ENCODE data around the gene RBM39. TPM values are rescaled to one million over a fixed set of nuclear protein-coding genes. Genes with fewer than 3 reads are reported as not detected.
A peak's percentile ranks its signal among the peaks of the same experiment; 100 is the strongest.

The RBM39 gene
- total RNA-seq, 2 experiments from 2014 or later: 317 to 321 TPM

DNA sequence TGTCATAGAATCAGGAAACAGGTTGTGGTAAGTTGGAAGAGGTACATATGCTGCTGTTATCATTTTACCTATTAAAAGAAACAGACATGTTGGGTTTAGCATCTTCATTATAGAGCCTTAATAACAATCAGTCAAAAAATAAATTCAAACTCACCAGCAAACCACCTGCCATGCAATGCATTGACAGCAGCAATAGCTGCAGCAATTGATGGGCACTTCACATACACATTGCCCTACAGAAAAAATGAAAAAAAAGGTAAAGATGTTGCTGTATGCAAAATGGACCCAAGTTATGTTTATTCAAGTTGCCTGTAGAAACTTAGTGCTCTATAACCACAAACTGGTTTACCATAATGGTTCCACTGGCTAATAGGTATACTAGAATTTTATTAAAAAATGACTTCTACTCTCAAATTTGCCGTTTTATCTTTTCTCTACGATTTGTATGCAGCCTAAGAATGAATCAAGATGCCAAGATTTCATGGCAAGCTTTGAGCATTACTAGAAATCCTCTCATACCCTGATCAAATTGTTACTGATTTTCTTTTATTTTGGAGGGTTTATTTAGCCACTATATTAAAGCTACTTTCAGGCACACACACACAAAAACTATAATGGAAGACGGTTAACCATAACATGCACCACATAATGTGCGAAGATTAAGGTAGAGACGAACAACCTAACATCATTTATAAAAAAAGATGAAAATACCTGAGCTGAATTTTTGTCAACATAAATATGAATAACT, 37.4 kb downstream of the RBM39 start:
- Mint-ChIP-seq H3K36me3 (ENCODE audit: low read depth) (peaks cover 74% of the 10 kb centered on the region), H3K4me1 (ENCODE audit: low read depth) (peaks cover 30% of the 10 kb centered on the region), H3K27ac (peak overlapping the region; percentile 51), H3K9me3 (no peaks in the 10 kb centered on the region), H3K4me3 (no peak overlapping the region), H3K27me3 (no peaks in the 10 kb centered on the region)
- ChIA-PET POLR2A (interaction anchor here (0.9 to 35.7 kb wide), 6 partner anchors 22 to 89 kb away, joined by 3 to 1214 read pairs (median 5); partner anchors contain the start of genes CPNE1, RBM12, RBM39 and SPAG4), CTCF (interaction anchor here (0.7 to 2.8 kb wide), 3 partner anchors 30 to 103 kb away, joined by 3 to 6 read pairs (median 3); no protein-coding TSS in a partner anchor)
- DNase-seq (no peak), ATAC-seq (no peak)
- TF ChIP-seq, protein P1, sequence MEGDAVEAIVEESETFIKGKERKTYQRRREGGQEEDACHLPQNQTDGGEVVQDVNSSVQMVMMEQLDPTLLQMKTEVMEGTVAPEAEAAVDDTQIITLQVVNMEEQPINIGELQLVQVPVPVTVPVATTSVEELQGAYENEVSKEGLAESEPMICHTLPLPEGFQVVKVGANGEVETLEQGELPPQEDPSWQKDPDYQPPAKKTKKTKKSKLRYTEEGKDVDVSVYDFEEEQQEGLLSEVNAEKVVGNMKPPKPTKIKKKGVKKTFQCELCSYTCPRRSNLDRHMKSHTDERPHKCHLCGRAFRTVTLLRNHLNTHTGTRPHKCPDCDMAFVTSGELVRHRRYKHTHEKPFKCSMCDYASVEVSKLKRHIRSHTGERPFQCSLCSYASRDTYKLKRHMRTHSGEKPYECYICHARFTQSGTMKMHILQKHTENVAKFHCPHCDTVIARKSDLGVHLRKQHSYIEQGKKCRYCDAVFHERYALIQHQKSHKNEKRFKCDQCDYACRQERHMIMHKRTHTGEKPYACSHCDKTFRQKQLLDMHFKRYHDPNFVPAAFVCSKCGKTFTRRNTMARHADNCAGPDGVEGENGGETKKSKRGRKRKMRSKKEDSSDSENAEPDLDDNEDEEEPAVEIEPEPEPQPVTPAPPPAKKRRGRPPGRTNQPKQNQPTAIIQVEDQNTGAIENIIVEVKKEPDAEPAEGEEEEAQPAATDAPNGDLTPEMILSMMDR (IDR thresholded peaks at IDR 0.05): no peak
- intact Hi-C loops (cut with micrococcal nuclease): no loop called here

DNA sequence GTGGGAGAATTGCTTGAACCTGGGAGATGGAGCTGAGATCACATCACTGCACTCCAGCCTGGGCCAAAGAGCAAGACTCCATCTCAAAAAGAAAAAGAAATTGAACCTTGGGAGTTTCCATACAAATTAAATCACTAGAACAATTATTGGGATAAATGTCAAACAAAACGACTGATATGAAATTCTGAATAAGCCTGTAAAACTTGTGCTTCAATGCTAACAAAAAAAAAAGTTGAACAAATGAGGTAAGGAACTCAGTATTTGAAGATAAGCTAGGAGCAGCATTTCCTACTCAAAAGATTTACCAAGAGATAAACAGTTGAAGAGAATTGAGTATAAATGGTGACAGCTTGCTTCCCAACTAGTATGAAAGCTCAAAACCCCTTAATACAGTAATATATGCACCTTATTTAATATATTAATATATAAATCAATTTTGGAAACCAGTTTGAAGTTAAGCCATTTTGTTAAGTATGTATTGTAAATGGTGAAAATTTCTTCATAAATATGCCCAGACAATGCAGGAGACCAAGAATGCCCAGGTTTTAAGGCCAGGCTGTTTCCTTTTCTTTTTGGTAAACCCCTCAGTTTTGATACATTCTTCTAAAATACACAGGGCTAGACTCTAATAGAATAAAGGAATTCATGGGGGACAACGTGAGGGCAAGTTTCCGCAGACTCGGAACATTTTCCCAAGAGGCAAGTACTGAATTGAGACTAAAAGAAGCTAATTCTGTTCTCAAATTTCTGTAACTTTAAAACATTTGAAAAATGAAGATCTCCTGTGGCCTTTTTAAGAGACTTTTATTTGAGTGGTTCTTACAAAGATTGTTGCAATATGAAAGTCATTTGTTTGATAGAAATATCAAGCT, 39.0 kb downstream of the RBM39 start:
- CTCF ChIA-PET: interaction anchor here (0.7 to 2.8 kb wide), 3 partner anchors 15 to 37 kb away, joined by 3 to 6 read pairs (median 4); no protein-coding TSS in a partner anchor

DNA sequence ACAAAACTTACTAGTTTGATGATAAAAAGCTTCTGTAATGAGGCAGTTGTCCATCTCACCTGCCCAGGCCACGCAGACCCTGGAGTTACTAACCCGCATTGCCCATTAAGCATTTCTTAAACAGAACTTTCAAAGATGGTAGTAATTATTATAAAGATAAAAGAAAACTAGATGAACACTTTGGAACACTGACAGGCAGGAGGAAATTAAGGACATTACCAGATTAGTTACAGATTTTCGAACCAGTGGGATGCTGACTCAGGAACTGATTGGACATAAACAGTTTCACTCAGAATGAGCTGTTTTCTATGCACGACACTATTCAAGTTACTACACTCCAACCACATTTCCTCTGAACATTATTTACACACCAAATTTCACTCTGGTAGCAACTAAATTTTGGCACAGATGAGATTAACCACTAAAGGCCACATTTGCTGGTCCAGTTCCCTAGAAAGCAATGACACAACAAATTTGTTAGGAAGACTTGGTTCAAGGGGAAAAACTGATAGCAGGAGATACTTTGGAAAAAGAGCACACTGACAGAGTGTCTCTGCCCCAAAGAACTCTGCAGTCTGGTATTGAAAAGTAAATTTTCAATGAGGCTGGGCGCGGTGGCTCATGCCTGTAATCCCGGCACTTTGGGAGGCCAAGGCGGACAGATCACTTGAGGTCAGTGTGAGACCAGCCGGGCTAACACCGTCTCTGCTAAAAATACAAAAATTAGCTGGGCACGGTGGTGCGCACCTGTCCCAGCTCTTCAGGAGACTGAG, 39.8 kb downstream of the RBM39 start:
- Mint-ChIP-seq H3K27me3 (no peaks in the 10 kb centered on the region), H3K27ac (peak overlapping the region; percentile 60), H3K9me3 (no peaks in the 10 kb centered on the region), H3K4me1 (ENCODE audit: low read depth) (peaks cover 34% of the 10 kb centered on the region), H3K4me3 (no peak overlapping the region), H3K36me3 (ENCODE audit: low read depth) (peaks cover 70% of the 10 kb centered on the region)
- intact Hi-C loops (cut with micrococcal nuclease): no loop called here
- POLR2A ChIA-PET: interaction anchor here (0.7 to 35.7 kb wide), 8 partner anchors 13 to 248 kb away, joined by 3 to 1214 read pairs (median 3); partner anchors contain the start of genes CPNE1, RBM12, RBM39 and SPAG4
- CTCF ChIA-PET: interaction anchor here (0.7 to 2.8 kb wide), 2 partner anchors 22 to 38 kb away, joined by 4 to 6 read pairs; no protein-coding TSS in a partner anchor
- TF ChIP-seq, protein P1 (IDR thresholded peaks at IDR 0.05): no peak
- ATAC-seq (no peak), DNase-seq (no peak)

More for the DNA sequence above, 39.0 kb downstream of the RBM39 start:
- peaks cover 26% of the 10 kb centered on the region for H3K4me1 Mint-ChIP-seq (ENCODE audit: low read depth)
- POLR2A ChIA-PET: interaction anchor here (0.6 to 35.7 kb wide), 10 partner anchors 24 to 240 kb away, joined by 3 to 1214 read pairs (median 4); partner anchors contain the start of genes RBM39 and SPAG4
- no peak for DNase-seq
- intact Hi-C loops (cut with micrococcal nuclease): no loop called here
- H3K9me3 Mint-ChIP-seq: no peaks in the 10 kb centered on the region
- peak overlapping the region; percentile 65 for H3K27ac Mint-ChIP-seq
- H3K27me3 Mint-ChIP-seq: no peaks in the 10 kb centered on the region
- TF ChIP-seq, protein P1 (IDR thresholded peaks at IDR 0.05): no peak
- H3K4me3 Mint-ChIP-seq: no peak overlapping the region
- H3K36me3 Mint-ChIP-seq (ENCODE audit: low read depth): peaks cover 72% of the 10 kb centered on the region
- no peak for ATAC-seq

DNA sequence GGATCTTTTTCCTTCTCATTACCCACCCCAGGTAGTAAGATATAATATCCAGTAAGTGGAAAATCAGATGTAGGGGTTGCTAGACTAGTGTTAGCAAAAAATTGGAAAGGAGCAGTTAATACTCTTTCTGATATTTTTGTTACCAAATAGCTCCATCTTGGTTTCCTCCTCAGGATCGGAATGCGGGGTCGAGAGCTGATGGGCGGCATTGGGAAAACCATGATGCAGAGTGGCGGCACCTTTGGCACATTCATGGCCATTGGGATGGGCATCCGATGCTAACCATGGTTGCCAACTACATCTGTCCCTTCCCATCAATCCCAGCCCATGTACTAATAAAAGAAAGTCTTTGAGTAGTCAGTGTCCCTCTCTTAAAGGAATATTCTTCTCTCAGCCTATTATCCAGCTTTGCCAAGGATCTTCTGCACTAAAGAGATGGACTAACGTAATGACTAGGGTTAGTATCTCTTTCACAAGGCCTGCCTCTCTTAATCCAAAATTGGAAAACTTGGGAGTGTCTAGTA, 41.4 kb downstream of the RBM39 start:
- ATAC-seq (no peak), DNase-seq (no peak)
- Mint-ChIP-seq H3K4me3 (peak overlapping the region; percentile 83), H3K4me1 (ENCODE audit: low read depth) (peaks cover 33% of the 10 kb centered on the region), H3K27me3 (no peaks in the 10 kb centered on the region), H3K9me3 (no peaks in the 10 kb centered on the region), H3K36me3 (ENCODE audit: low read depth) (peaks cover 63% of the 10 kb centered on the region), H3K27ac (peak overlapping the region; percentile 97)
- TF ChIP-seq, protein P1 (IDR thresholded peaks at IDR 0.05): no peak
- intact Hi-C loops (cut with micrococcal nuclease): no loop called here
- CTCF ChIA-PET: interaction anchor here (0.7 to 1.6 kb wide), 4 partner anchors 20 to 253 kb away, joined by 3 to 7 read pairs (median 4); partner anchors contain the start of gene SCAND1
- POLR2A ChIA-PET: interaction anchor here (0.6 to 35.7 kb wide), 8 partner anchors 21 to 246 kb away, joined by 3 to 1214 read pairs (median 4); partner anchors contain the start of genes CPNE1, PHF20, RBM12 and RBM39

All from activated CD8-positive, alpha-beta T cell treated with anti-CD3 and anti-CD28 coated beads for 36 hours (primary cell).